SH-SY5Y (cell line): ENCODE data around the gene CSKMT.

Experiments
- GATA2 ChIP-seq: IDR thresholded peaks from 2 replicates; pipeline ENCODE4 v1.6.1; 2011; ENCODE audit warnings: mild to moderate bottlenecking, low read depth, low read length
- GATA3 ChIP-seq: IDR thresholded peaks from 2 replicates; pipeline ENCODE4 v1.6.1; 2011; ENCODE audit warnings: low read depth, mild to moderate bottlenecking, low read length, moderate library complexity

DNA sequence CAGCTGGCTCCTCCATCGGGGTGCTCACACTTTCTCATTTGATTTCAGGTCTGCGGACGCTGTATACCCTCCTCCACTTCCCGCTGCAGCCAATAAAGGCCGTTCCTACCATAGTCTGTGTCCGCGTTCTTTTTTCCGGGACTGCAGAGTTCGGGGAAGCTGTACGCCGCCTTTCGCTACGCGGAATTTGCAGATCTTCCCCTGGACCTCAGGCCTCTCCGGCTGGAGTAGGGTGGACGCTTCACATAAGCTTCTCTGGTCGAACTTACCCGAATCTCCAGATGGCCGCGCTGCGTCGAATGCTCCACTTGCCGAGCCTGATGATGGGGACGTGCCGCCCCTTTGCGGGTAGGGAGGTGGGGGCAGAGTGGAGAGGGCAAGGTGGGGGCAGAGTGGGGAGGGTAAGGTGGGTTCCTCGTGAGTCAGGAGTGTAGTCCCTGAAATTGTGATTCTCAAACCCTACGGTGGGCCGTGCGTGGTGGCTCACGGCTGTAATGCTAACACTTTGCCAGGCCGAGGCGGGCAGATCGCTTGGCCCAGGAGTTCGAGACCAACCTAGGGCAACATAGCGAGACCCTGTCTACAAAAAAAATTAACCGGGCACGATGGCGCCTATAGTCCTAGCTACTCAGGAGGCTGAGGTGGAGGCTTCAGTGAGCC is 617 bp downstream of the CSKMT start:
- TF ChIP-seq GATA2: no peak
- TF ChIP-seq GATA3: no peak
